CD4-positive, alpha-beta T cell treated with Interleukin-17A for 1 hour (primary cell): ENCODE data around the gene DUS2.

Source experiments
- DNase-seq: peaks from one replicate; pipeline ENCODE4 v3.0.0-alpha.2; 2020

The DUS2 gene

GRCh38 chr16:68047987-68048386, 24.9 kb downstream of the DUS2 start:
- DNase-seq: no peak

GRCh38 chr16:68049449-68049848, 26.4 kb downstream of the DUS2 start:
- no peak for DNase-seq

- DNase-seq: no peak
Observed at GRCh38 chr16:68055395-68055794, 32.3 kb downstream of the DUS2 start.

DNA sequence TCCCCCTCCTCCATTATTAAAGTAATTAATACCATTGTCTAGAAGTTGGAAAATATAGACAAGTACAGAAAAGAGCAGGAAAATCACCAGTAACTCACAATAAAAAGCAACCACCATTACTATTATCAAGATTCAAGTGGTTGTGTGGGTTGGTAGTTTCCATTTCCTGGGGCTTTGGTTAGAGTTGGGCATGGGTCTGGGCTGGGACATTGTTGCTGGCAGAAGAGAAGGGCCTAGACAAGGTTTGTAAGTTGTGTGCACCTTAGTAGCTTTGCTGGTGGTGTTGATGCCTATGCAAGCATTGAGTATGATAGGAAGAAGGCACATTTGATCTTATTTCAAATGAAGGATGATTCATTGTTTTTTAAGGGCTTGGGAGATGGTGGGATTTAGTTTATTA, 36.7 kb downstream of the DUS2 start:
- no peak for DNase-seq

- no peak for DNase-seq
Observed at GRCh38 chr16:68061396-68061795, 38.3 kb downstream of the DUS2 start.

DNA sequence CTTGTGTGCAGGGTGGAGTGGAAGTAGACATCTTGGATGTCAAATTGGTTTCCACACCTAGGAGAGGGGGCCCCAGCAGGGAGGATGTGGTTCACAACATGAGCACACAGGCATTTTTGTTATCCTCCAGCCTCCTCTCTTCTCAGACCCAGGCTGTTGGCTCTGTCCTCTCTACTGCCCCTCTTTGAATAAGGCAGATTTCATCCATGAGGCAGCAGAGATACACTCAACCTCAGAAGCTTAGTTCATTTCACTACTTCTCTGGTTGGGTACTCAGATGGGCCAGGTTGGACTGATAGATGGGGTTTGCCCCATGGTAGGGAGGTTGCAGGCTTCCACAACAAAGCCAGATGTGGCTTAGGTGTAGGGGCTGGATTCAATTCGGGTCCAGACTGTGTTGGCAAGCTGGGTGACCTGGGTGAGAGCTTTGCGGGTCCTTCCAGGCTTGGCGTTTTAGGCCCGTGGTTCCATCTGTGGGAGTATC, 39.9 kb downstream of the DUS2 start:
- DNase-seq: peak; percentile 63

GRCh38 chr16:68064791-68065365, 41.8 kb downstream of the DUS2 start:
- DNase-seq: peak; percentile 80

DNA sequence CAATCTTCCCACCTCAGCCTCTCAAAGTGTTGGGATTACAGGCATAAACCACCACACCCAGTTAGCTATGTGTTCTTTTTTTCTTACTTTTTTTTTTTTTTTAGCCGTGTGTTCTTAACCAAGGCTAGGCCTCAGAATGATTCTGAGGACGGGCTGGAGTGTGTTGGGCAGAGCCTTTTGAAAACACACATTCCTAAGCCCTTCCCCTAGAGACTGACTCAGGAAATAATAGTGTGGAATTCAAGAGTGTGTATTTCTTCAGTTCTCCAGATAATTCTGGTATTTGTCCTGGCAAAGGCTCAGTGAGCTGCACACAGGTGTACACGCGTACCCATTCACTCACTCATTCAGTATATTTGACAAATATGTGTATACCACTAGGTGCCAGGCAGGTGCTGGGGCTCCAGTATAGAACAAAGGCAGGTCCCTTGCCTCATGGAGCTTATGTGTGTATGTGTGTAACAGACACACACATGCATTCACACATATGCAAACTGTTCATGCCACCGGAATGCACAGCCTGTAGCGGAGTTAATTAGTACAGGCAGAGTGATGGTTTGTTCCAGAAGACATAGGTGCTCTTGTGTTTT, 42.7 kb downstream of the DUS2 start:
- no peak for DNase-seq

DNA sequence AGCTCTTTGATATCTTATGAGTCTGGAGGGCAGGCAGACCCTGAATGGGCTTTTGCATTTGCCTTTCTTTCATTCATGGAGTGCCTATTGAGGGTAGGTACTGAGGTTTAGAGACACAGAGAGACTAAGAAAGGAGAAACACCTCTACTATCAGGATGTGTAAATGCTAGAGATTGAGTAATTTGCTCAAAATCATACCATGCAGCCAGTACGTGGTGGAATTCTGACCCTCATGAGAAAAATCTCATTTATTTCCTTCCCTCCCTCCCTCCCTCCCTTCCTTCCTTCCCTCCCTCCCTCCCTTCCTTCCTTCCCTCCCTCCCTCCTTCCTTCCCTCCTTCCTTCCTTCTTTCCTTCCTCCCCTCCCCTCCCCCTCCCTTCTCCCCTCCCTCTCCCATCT, 43.7 kb downstream of the DUS2 start:
- DNase-seq: no peak

DNA sequence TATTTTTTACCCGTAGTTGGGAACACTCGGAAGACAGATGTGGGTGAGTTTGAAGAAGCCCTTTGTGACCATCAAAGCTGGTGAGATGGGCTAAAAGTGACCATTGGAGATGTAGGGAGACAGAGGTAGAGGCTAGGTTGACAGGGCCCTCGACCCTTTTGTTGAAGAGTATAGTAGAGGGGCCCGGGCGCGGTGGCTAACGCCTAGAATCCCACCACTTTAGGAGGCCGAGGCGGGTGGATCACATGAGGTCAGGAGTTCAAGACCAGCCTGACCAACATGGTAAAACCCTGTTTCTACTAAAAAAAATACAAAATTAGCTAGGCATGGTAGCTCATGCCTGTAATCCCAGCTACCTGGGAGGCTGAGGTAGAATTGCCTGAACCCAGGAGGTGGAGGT, 45.8 kb downstream of the DUS2 start:
- no peak for DNase-seq

- DNase-seq: peak; percentile 68
Observed at GRCh38 chr16:68069511-68070248, 46.6 kb downstream of the DUS2 start.

- peak; percentile 43 for DNase-seq
Observed at GRCh38 chr16:68070249-68070730, 47.2 kb downstream of the DUS2 start.

GRCh38 chr16:68070806-68071517, 47.9 kb downstream of the DUS2 start:
- no peak for DNase-seq

- DNase-seq: no peak
Observed at GRCh38 chr16:68071518-68071901, 48.4 kb downstream of the DUS2 start.

DNA sequence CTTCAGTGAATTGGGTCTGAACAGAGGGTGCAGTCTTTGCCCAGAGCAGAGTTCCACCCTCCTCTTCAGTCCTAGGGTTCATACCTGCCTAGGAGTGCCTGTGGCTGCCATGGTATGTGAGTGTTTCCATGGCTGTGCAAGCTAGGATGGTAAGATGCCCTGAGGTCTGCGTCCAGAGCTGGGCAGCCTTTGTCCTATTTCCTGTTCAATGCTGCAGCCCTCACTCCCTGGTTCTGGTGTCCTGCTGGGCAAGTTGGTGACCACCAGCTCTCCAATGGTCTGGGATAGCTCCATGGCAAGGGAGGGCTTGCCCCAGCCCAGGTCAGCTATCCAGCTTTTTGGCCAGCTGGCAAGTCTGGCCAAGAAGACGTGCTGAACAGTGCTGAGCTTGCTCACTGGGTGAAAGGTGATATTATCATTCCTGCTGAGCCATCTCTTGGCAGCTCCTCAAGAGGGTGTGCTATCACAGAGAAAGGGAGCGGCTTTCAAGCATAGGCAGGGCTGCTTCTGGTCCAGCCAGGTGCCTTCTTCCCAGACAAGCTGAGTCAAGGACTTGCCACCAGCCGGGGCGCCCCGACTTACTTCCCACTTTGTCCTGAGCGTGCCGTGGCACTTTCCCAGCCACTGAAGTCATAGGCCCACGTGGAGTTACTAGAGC, 49.1 kb downstream of the DUS2 start:
- no peak for DNase-seq

DNA sequence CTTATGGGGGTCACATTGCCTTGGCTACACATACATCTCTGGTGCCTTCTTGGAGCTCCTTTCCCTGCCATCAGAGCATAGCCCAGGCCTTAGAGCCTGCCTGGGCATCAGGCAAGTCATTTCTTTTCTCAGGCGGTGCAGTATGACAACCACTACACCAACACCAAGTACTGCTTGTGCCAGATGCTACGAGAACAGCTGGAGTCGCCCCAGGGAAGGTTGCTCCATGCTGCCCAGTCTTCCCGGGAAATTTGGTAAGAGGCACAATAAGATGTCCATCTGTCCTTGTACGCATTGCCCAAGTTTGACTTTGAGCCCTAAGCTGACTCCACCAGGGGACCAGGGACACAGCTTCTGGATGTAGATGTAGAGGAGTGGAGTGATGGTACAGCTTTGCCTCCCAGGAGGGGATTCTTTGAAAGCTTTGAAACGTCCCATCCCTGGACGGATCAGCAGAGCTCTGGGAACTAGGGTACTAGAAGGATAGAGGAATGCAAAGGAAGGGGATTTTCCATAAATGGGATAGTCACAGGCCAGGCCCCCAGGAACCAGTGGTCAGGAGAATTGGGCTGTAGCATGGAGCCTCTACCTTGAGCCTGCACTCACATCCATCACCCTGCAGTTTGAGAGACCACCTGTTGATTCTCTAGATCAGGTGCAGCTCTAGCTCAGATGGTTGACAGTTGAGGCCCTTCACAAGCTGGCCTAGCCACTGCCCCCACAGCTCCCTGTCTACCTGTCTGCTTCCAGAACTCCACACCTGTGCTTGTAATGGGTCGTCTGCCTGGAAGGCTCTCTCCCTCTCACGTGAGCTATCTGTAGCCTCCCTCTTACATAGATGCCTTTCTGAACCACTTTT, 51.0 kb downstream of the DUS2 start:
- no peak for DNase-seq

DNA sequence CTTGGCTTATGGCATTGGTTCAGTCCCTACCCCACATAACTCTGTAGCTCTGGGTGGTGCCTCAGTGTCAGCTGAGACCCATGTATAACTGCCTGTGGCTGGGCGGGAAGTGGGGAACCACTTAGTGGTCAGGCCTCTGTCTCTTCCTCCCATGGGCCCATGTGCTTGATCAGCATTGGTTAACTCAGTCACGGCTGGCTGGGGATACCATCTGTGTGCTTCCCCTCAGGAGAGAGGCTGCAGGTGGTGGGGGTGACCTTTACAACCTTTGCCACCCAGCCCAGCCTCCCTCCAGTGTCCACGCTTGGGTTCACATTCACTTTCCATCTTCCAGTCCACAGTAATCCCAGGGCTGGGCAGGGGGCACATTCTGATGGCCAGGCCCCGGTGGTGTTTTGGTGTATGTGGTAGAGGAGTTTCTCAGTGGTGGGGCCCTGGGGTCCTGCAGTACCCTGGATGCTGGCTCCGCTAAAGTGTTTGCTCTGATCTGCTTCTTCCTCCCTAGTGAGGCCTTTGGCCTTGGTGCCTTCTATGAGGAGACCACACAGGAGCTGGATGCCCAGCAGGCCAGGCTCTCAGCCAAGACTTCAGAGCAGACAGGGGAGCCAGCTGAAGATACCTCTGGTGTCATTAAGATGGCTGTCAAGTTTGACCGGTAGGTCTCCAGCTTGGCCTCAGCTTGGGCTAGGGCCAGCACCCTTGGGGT, 51.9 kb downstream of the DUS2 start:
- peak; percentile 81 for DNase-seq

GRCh38 chr16:68075980-68076379, 52.9 kb downstream of the DUS2 start:
- no peak for DNase-seq

- no peak for DNase-seq
Observed at GRCh38 chr16:68076560-68076959, 53.5 kb downstream of the DUS2 start.

DNA sequence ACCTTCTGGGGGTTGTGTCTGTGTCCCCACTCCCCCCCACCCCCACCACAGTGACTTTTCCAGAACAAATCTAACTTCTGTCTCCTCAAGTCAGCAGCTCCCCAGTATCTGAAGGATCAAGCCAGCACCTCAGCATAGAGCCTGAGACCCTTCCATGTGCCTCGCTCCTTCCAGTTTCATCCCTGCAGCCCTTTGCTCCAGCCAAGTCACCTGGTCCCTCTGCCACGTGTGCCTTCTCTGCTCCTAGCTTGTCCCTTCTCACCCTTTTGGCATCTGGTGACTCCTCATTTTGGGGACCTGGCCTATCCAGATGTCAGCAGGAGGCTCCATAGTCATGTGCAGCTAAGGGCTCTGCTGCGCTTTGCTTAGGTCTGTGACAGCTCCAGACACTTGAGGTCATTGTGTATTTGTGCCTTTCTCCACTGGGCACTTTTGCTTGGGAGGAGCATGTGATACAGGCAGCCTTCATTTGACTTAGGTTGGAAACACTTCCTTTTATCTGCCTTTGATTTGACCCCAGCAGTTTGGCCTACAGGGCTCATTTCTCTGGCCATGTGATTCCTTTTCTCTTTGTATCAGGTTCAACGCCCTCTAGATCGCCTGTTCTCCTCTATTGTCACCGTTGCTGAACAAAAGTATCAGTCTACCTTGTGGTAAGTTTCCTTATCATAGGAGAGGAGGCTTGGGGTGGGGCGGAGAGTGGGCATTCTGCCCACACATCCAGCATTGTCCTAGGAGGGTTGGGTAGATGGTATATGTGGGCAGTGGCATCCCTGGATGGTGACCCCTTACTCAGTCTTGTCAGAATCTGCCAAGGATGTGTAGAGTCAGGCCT, 55.0 kb downstream of the DUS2 start:
- DNase-seq: no peak
